HG02973 (cell line): ENCODE results near the gene CXCL12.

Experiments used
- ATAC-seq: cut with Tn5 transposase; IDR thresholded peaks from one replicate; pipeline ENCODE4 v1.9.1; 2021; ENCODE audit warnings: moderate library complexity; ENCODE audit not compliant: unreplicated experiment

CXCL12 gene

GRCh38 chr10:44364566-44364965, 20.3 kb downstream of the CXCL12 start:
- ATAC-seq: no peak

GRCh38 chr10:44363716-44364115, 21.2 kb downstream of the CXCL12 start:
- no peak for ATAC-seq

- no peak for ATAC-seq
These were observed 21.8 kb downstream of the CXCL12 start for GRCh38 chr10:44362866-44363711.

- ATAC-seq: no peak
These were observed 23.8 kb downstream of the CXCL12 start for GRCh38 chr10:44361109-44361508.

- no peak for ATAC-seq
These were observed 26.7 kb downstream of the CXCL12 start for GRCh38 chr10:44358080-44358771.

- no peak for ATAC-seq
These were observed 27.8 kb downstream of the CXCL12 start for GRCh38 chr10:44357023-44357540.

- ATAC-seq: no peak
These were observed 28.5 kb downstream of the CXCL12 start for GRCh38 chr10:44356139-44357022.

GRCh38 chr10:44355630-44356029, 29.3 kb downstream of the CXCL12 start:
- ATAC-seq: no peak

GRCh38 chr10:44354771-44355170, 30.1 kb downstream of the CXCL12 start:
- no peak for ATAC-seq

GRCh38 chr10:44353721-44354120, 31.2 kb downstream of the CXCL12 start:
- ATAC-seq: no peak

- ATAC-seq: no peak
These were observed 31.8 kb downstream of the CXCL12 start for GRCh38 chr10:44353128-44353390.

GRCh38 chr10:44352316-44353127, 32.4 kb downstream of the CXCL12 start:
- no peak for ATAC-seq

- ATAC-seq: no peak
These were observed 36.4 kb downstream of the CXCL12 start for GRCh38 chr10:44348496-44348895.

GRCh38 chr10:44347609-44348400, 37.1 kb downstream of the CXCL12 start:
- no peak for ATAC-seq

GRCh38 chr10:44344727-44345126, 40.2 kb downstream of the CXCL12 start:
- no peak for ATAC-seq

GRCh38 chr10:44343843-44344242, 41.1 kb downstream of the CXCL12 start:
- no peak for ATAC-seq

- ATAC-seq: no peak
These were observed 43.0 kb downstream of the CXCL12 start for GRCh38 chr10:44341886-44342285.

- ATAC-seq: no peak
These were observed 44.3 kb downstream of the CXCL12 start for GRCh38 chr10:44340557-44340956.

GRCh38 chr10:44339218-44339617, 45.7 kb downstream of the CXCL12 start:
- no peak for ATAC-seq

- no peak for ATAC-seq
These were observed 47.8 kb downstream of the CXCL12 start for GRCh38 chr10:44337081-44337480.
